Astrocyte (in vitro differentiated cells and primary cell): ENCODE data around the gene RPS6KA3. TPM values are rescaled to one million over a fixed set of nuclear protein-coding genes. Genes with fewer than 3 reads are reported as not detected.

Experiments
- DNase-seq: peaks from one replicate; pipeline ENCODE4 v3.0.0-alpha.2; 2010; ENCODE audit warnings: low read depth
- FAIRE-seq: peaks from 2 replicates; lab custom pipeline; 2011; peaks lifted over from hg19 to GRCh38; lab: Jason Lieb, UNC
- H2AFZ ChIP-seq: 2 replicates; pipeline ENCODE4 v1.6.0; 2012; ENCODE audit warnings: low read depth, low read length, inconsistent platforms
- H3K27ac ChIP-seq: 2 replicates; pipeline ENCODE4 v1.5.1; 2011; ENCODE audit warnings: low read depth, low read length, inconsistent platforms
- H3K27me3 ChIP-seq: 2 replicates; pipeline ENCODE4 v1.6.0; 2011; ENCODE audit warnings: low read length, inconsistent platforms; ENCODE audit not compliant: insufficient read depth
- H3K36me3 ChIP-seq: 2 replicates; pipeline ENCODE4 v1.5.1; 2011; ENCODE audit warnings: low read length, inconsistent platforms; ENCODE audit not compliant: insufficient read depth
- H3K4me1 ChIP-seq: 2 replicates; pipeline ENCODE4 v1.5.1; 2011; ENCODE audit warnings: low read length, inconsistent platforms; ENCODE audit not compliant: insufficient read depth
- H3K4me2 ChIP-seq: 2 replicates; pipeline ENCODE4 v1.6.0; 2012; ENCODE audit warnings: low read length, inconsistent platforms
- H3K4me3 ChIP-seq: 2 replicates; pipeline ENCODE4 v1.5.1; 2011; ENCODE audit warnings: low read depth, mild to moderate bottlenecking, low read length, inconsistent platforms; ENCODE audit not compliant: insufficient read depth
- H3K79me2 ChIP-seq: 2 replicates; pipeline ENCODE4 v1.6.0; 2012; ENCODE audit warnings: mild to moderate bottlenecking, low read length, inconsistent platforms; ENCODE audit not compliant: insufficient read depth
- H3K9ac ChIP-seq: 2 replicates; pipeline ENCODE4 v1.6.0; 2012; ENCODE audit warnings: mild to moderate bottlenecking, low read length, inconsistent platforms
- H3K9me3 ChIP-seq: 2 replicates; pipeline ENCODE4 v1.5.1; 2012; ENCODE audit warnings: low read depth, mild to moderate bottlenecking, low read length, inconsistent platforms; ENCODE audit not compliant: insufficient read depth
- H4K20me1 ChIP-seq: 2 replicates; pipeline ENCODE4 v1.6.0; 2012; ENCODE audit warnings: low read length, inconsistent platforms; ENCODE audit not compliant: insufficient read depth
- H3K27ac Mint-ChIP-seq: one replicate; pipeline ENCODE4 v1.8.0; 2021; ENCODE audit warnings: mild to moderate bottlenecking, mixed read lengths; ENCODE audit not compliant: unreplicated experiment
- H3K27me3 Mint-ChIP-seq: one replicate; pipeline ENCODE4 v1.8.0; 2021; ENCODE audit warnings: low read depth, mixed read lengths; ENCODE audit not compliant: unreplicated experiment
- H3K36me3 Mint-ChIP-seq: one replicate; pipeline ENCODE4 v1.8.0; 2021; ENCODE audit warnings: low read depth, mixed read lengths; ENCODE audit not compliant: unreplicated experiment
- H3K4me1 Mint-ChIP-seq: one replicate; pipeline ENCODE4 v1.8.0; 2021; ENCODE audit warnings: low read depth, mixed read lengths; ENCODE audit not compliant: unreplicated experiment
- H3K4me3 Mint-ChIP-seq: one replicate; pipeline ENCODE4 v1.8.0; 2021; ENCODE audit warnings: mild to moderate bottlenecking, moderate library complexity, mixed read lengths; ENCODE audit not compliant: unreplicated experiment
- H3K9me3 Mint-ChIP-seq: one replicate; pipeline ENCODE4 v1.8.0; 2021; ENCODE audit warnings: mild to moderate bottlenecking, mixed read lengths; ENCODE audit not compliant: unreplicated experiment
- CTCF ChIP-seq: IDR thresholded peaks from 2 replicates; pipeline ENCODE4 v1.5.1; 2011; ENCODE audit warnings: low read depth, mild to moderate bottlenecking, inconsistent platforms, low read length, moderate library complexity; ENCODE audit not compliant: insufficient read depth
- EZH2 ChIP-seq: IDR thresholded peaks from 2 replicates; pipeline ENCODE4 v1.6.1; 2012; ENCODE audit warnings: mild to moderate bottlenecking, low read length, inconsistent platforms; ENCODE audit not compliant: insufficient read depth
- total RNA-seq: library from RNA; stranded (reverse); gene quantifications from 2 replicates; pipeline ENCODE4 v1.2.1, GENCODE V29; 2021

Gene RPS6KA3
- total RNA-seq, 1 donor from 2014 or later, result 34.3 TPM

GRCh38 chrX:20306668-20307067 lies 40.0 kb upstream of the RPS6KA3 start:
- no peak overlapping the region for H3K4me3 Mint-ChIP-seq

GRCh38 chrX:20300822-20301221 lies 34.1 kb upstream of the RPS6KA3 start:
- Mint-ChIP-seq H3K27me3 (no peaks in the 10 kb centered on the region), H3K4me1 (no peaks in the 10 kb centered on the region), H3K4me3 (no peak overlapping the region), H3K9me3 (no peaks in the 10 kb centered on the region), H3K27ac (no peak overlapping the region), H3K36me3 (no peaks in the 10 kb centered on the region)
- Histone ChIP-seq H3K9me3 (no peaks in the 10 kb centered on the region), H3K4me2 (no peak overlapping the region), H3K79me2 (no peaks in the 10 kb centered on the region), H3K27me3 (no peaks in the 10 kb centered on the region), H4K20me1 (no peaks in the 10 kb centered on the region), H3K27ac (no peak overlapping the region), H3K9ac (no peak overlapping the region), H3K4me1 (no peaks in the 10 kb centered on the region), H3K4me3 (no peak overlapping the region), H3K36me3 (no peaks in the 10 kb centered on the region), H2AFZ (no peak overlapping the region)
- FAIRE-seq (no peak), DNase-seq (no peak)
- TF ChIP-seq CTCF (no peak), EZH2 (no peak)

More at GRCh38 chrX:20306668-20307067, 40.0 kb upstream of the RPS6KA3 start:
- Histone ChIP-seq H3K27ac (no peak overlapping the region), H4K20me1 (no peaks in the 10 kb centered on the region), H3K4me2 (no peak overlapping the region), H3K36me3 (no peaks in the 10 kb centered on the region), H3K9ac (no peak overlapping the region), H3K79me2 (no peaks in the 10 kb centered on the region), H3K4me3 (no peak overlapping the region), H3K27me3 (no peaks in the 10 kb centered on the region), H3K9me3 (no peaks in the 10 kb centered on the region), H2AFZ (no peak overlapping the region), H3K4me1 (no peaks in the 10 kb centered on the region)
- no peaks in the 10 kb centered on the region for H3K4me1 Mint-ChIP-seq
- DNase-seq (no peak), FAIRE-seq (no peak)
- no peak overlapping the region for H3K27ac Mint-ChIP-seq
- no peaks in the 10 kb centered on the region for H3K27me3 Mint-ChIP-seq
- H3K36me3 Mint-ChIP-seq, result no peaks in the 10 kb centered on the region
- no peaks in the 10 kb centered on the region for H3K9me3 Mint-ChIP-seq
- no peak for TF ChIP-seq EZH2
- TF ChIP-seq CTCF, result no peak

GRCh38 chrX:20294957-20295356 lies 28.2 kb upstream of the RPS6KA3 start:
- Histone ChIP-seq H3K4me1 (no peaks in the 10 kb centered on the region), H2AFZ (no peak overlapping the region), H3K27ac (no peak overlapping the region), H3K36me3 (no peaks in the 10 kb centered on the region), H3K9me3 (no peaks in the 10 kb centered on the region), H3K9ac (no peak overlapping the region), H3K79me2 (no peaks in the 10 kb centered on the region), H3K27me3 (no peaks in the 10 kb centered on the region), H4K20me1 (no peaks in the 10 kb centered on the region), H3K4me2 (no peak overlapping the region), H3K4me3 (no peak overlapping the region)
- Mint-ChIP-seq H3K36me3 (no peaks in the 10 kb centered on the region), H3K27ac (no peak overlapping the region), H3K9me3 (no peaks in the 10 kb centered on the region), H3K4me3 (no peak overlapping the region), H3K27me3 (peaks cover 2% of the 10 kb centered on the region), H3K4me1 (no peaks in the 10 kb centered on the region)
- DNase-seq (no peak), FAIRE-seq (no peak)
- TF ChIP-seq EZH2 (no peak), CTCF (no peak)
